WTC11 (cell line): ENCODE results near the gene ZNF445. TPM values are rescaled to one million over a fixed set of nuclear protein-coding genes. Genes with fewer than 3 reads are reported as not detected.
A peak's percentile ranks its signal among the peaks of the same experiment; 100 is the strongest.

Source experiments
- ATAC-seq: fragments of 200-7000 bp; cut with Tn5 transposase; 2 replicates; pipeline ENCODE4 v1.10.0; 2021; ENCODE audit warnings: mild to moderate bottlenecking, moderate library complexity
- CTCF ChIA-PET: fragments of 300-600 bp; sonication (Branson Sonifier 250); formaldehyde crosslinking; loops from one replicate; lab custom pipeline; 2021; ENCODE audit warnings: antibody characterized with exemption; lab: Charles Lee
- POLR2A ChIA-PET: fragments of 350-600 bp; sonication (Branson Sonifier 250); formaldehyde crosslinking; loops from one replicate; lab custom pipeline; 2021; ENCODE audit warnings: antibody characterized with exemption; lab: Charles Lee
- DNase-seq: peaks from one replicate; pipeline ENCODE4 v3.0.0; 2021; ENCODE audit warnings: low spot score
- H3K27ac Mint-ChIP-seq: 2 replicates; pipeline ENCODE4 v1.8.0; 2021; ENCODE audit warnings: mixed read lengths
- H3K27me3 Mint-ChIP-seq: 2 replicates; pipeline ENCODE4 v1.8.0; 2021; ENCODE audit warnings: low read depth, mild to moderate bottlenecking, moderate library complexity, mixed read lengths
- H3K36me3 Mint-ChIP-seq: 2 replicates; pipeline ENCODE4 v1.8.0; 2021; ENCODE audit warnings: mixed read lengths
- H3K4me1 Mint-ChIP-seq: 2 replicates; pipeline ENCODE4 v1.8.0; 2022; ENCODE audit warnings: mixed read lengths
- H3K4me3 Mint-ChIP-seq: 2 replicates; pipeline ENCODE4 v1.8.0; 2021; ENCODE audit warnings: mild to moderate bottlenecking, moderate library complexity, mixed read lengths
- H3K9me3 Mint-ChIP-seq: 2 replicates; pipeline ENCODE4 v1.8.0; 2021; ENCODE audit warnings: mixed read lengths
- AFF4 ChIP-seq: sonication (generic); formaldehyde crosslinking; IDR thresholded peaks from 2 replicates; pipeline ENCODE4 v1.8.1; 2023; ENCODE audit warnings: mild to moderate bottlenecking, missing genetic modification reagents, borderline replicate concordance
- AR ChIP-seq: fragments of 250-450 bp; sonication (Bioruptor Pico); IDR thresholded peaks from 2 replicates; pipeline ENCODE4 v1.9.0; 2021; ENCODE audit warnings: mild to moderate bottlenecking
- CREM ChIP-seq: sonication (generic); formaldehyde crosslinking; IDR thresholded peaks from 2 replicates; pipeline ENCODE4 v1.8.1; 2022; ENCODE audit warnings: mild to moderate bottlenecking, missing genetic modification reagents, moderate library complexity
- E2F4 ChIP-seq: sonication (generic); formaldehyde crosslinking; IDR thresholded peaks from 2 replicates; pipeline ENCODE4 v1.8.1; 2022; ENCODE audit warnings: low read depth, mild to moderate bottlenecking, moderate library complexity, missing genetic modification reagents, borderline replicate concordance
- FOXP1 ChIP-seq: sonication (generic); formaldehyde crosslinking; IDR thresholded peaks from 2 replicates; pipeline ENCODE4 v1.8.0; 2022; ENCODE audit warnings: missing genetic modification reagents, mild to moderate bottlenecking, moderate library complexity, borderline replicate concordance
- MYBL2 ChIP-seq: sonication (generic); formaldehyde crosslinking; IDR thresholded peaks from 2 replicates; pipeline ENCODE4 v1.8.1; 2023; ENCODE audit warnings: mild to moderate bottlenecking, moderate library complexity, missing genetic modification reagents
- NFATC4 ChIP-seq: fragments of 250-450 bp; sonication (Bioruptor Pico); IDR thresholded peaks from 2 replicates; pipeline ENCODE4 v1.9.0; 2021; ENCODE audit warnings: mild to moderate bottlenecking
- NFYB ChIP-seq: sonication (generic); formaldehyde crosslinking; conservative IDR thresholded peaks from 2 replicates; pipeline ENCODE4 v1.8.0; 2022; ENCODE audit warnings: low read depth, missing genetic modification reagents
- NR3C1 ChIP-seq: sonication (generic); formaldehyde crosslinking; conservative IDR thresholded peaks from 2 replicates; pipeline ENCODE4 v1.8.1; 2023; ENCODE audit warnings: low read depth, mild to moderate bottlenecking, missing genetic modification reagents
- TP53 ChIP-seq: sonication (generic); formaldehyde crosslinking; IDR thresholded peaks from 2 replicates; pipeline ENCODE4 v1.8.1; 2023; ENCODE audit warnings: mild to moderate bottlenecking, missing genetic modification reagents
- ZBTB21 ChIP-seq: sonication (generic); formaldehyde crosslinking; IDR thresholded peaks from 2 replicates; pipeline ENCODE4 v1.8.1; 2023; ENCODE audit warnings: mild to moderate bottlenecking, missing genetic modification reagents, borderline replicate concordance
- ZMAT4 ChIP-seq: fragments of 250-450 bp; sonication (Bioruptor Pico); IDR thresholded peaks from 2 replicates; pipeline ENCODE4 v1.9.0; 2021; ENCODE audit warnings: mild to moderate bottlenecking
- ZNF232 ChIP-seq: sonication (generic); formaldehyde crosslinking; IDR thresholded peaks from 2 replicates; pipeline ENCODE4 v1.8.0; 2022; ENCODE audit warnings: mild to moderate bottlenecking, missing genetic modification reagents
- ZNF396 ChIP-seq: fragments of 250-450 bp; sonication (Bioruptor Pico); IDR thresholded peaks from 2 replicates; pipeline ENCODE4 v1.8.0; 2021; ENCODE audit warnings: mild to moderate bottlenecking, moderate library complexity, borderline replicate concordance
- ZNF416 ChIP-seq: fragments of 250-450 bp; sonication (Bioruptor Pico); IDR thresholded peaks from 2 replicates; pipeline ENCODE4 v1.9.0; 2021; ENCODE audit warnings: mild to moderate bottlenecking, inconsistent platforms
- ZNF671 ChIP-seq: fragments of 250-450 bp; sonication (Bioruptor Pico); IDR thresholded peaks from 2 replicates; pipeline ENCODE4 v1.8.0; 2021; ENCODE audit warnings: mild to moderate bottlenecking
- total RNA-seq: library from RNA; stranded (reverse); gene quantifications from 3 replicates; pipeline ENCODE4 v1.2.3, GENCODE V29; 2021
- TF ChIP-seq, protein P1 (sequence below): fragments of 250-450 bp; sonication (Bioruptor Pico); conservative IDR thresholded peaks from 2 replicates; pipeline ENCODE4 v1.9.0; 2021; ENCODE audit warnings: mild to moderate bottlenecking
- TF ChIP-seq, protein P2 (sequence below): sonication (generic); formaldehyde crosslinking; conservative IDR thresholded peaks from 2 replicates; pipeline ENCODE4 v1.8.1; 2023; ENCODE audit warnings: mild to moderate bottlenecking, low read depth, missing genetic modification reagents, moderate library complexity

Gene ZNF445
- total RNA-seq, 1 experiment from 2014 or later = 20.3 TPM

GRCh38 chr3:44437800-44438199, 39.7 kb downstream of the ZNF445 start (continued):
- TF ChIP-seq ZBTB21 (CRISPR knock-in tag) (no peak), NFYB (CRISPR knock-in tag) (no peak)

DNA sequence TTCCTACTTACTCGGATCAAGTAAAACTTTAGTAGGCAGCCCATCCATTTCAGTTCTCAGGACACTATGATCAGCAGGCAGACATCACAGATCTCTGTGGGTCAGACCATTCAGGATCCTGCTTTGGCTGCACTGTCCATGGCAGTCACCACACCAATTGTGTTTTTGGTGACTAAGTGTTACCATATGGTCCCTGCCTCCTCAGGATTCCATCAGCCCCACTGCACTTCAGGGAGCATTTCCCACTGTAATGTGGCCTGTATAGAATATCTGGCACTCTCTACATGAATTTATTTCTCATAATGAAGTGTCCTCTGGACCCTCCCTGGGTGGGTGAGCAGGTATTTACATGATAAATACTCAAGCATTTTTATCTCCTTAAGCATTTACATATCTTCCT, 41.3 kb downstream of the ZNF445 start:
- Mint-ChIP-seq H3K27ac (peak overlapping the region; percentile 19), H3K27me3 (peaks cover 2% of the 10 kb centered on the region; the same call in 1 of the 2 replicates), H3K36me3 (peaks cover 3% of the 10 kb centered on the region; the same call in 1 of the 2 replicates), H3K9me3 (no peaks in the 10 kb centered on the region), H3K4me3 (no peak overlapping the region), H3K4me1 (peaks cover 10% of the 10 kb centered on the region)
- ChIA-PET POLR2A (no interaction called here), CTCF (no interaction called here)
- ATAC-seq (no peak; the same call in 1 of the 2 replicates), DNase-seq (no peak)
- no peak for TF ChIP-seq ZNF396 (CRISPR knock-in tag)

GRCh38 chr3:44434834-44435510, 42.5 kb downstream of the ZNF445 start:
- ATAC-seq = no peak
- H3K9me3 Mint-ChIP-seq = no peaks in the 10 kb centered on the region
- H3K36me3 Mint-ChIP-seq = no peaks in the 10 kb centered on the region

More at GRCh38 chr3:44434834-44435510, 42.5 kb downstream of the ZNF445 start:
- CTCF ChIA-PET = no interaction called here
- H3K27ac Mint-ChIP-seq = no peak overlapping the region
- no peak overlapping the region for H3K4me3 Mint-ChIP-seq
- H3K27me3 Mint-ChIP-seq = peaks cover 2% of the 10 kb centered on the region; the same call in 1 of the 2 replicates
- POLR2A ChIA-PET = no interaction called here
- TF ChIP-seq AFF4 = no peak
- no peak for TF ChIP-seq TP53 (CRISPR knock-in tag)
- TF ChIP-seq NFATC4 (CRISPR knock-in tag) = no peak
- TF ChIP-seq FOXP1 (CRISPR knock-in tag) = no peak
- TF ChIP-seq E2F4 (CRISPR knock-in tag) = no peak
- no peak for TF ChIP-seq ZNF671
- no peak for TF ChIP-seq ZNF232 (CRISPR knock-in tag)
- no peak for TF ChIP-seq CREM (CRISPR knock-in tag)
- no peak for TF ChIP-seq MYBL2 (CRISPR knock-in tag)
- TF ChIP-seq, protein P1, sequence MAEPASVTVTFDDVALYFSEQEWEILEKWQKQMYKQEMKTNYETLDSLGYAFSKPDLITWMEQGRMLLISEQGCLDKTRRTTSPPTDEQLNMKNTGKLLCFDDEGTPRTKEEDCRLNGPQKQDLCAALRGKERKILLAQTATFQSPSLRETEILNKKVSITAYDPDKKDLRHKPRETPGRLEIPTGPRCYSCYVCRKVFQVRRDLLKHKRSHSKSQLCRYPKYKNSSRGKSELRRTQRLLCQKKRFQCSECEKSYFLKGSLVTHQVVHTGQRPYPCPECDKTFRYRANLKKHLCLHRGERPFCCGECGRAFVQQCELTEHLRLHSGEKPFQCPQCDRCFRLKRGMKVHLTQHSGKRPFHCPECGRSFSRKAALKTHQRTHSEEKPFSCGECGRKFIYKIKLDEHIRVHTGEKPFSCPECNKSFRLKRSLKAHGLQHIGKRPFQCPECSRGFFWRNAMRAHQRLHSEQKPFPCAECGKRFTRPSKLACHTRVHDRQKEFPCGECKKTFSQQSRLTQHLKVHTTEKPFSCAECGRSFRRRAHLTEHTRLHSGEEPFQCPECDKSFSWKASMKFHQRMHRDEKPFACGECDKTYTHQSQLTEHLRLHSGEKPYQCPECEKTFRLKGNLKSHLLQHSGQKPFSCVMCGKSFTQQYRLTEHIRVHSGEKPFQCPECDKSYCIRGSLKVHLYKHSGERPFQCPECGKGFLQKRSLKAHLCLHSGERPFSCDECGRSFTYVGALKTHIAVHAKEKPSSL (CRISPR knock-in tag) = no peak
- TF ChIP-seq NR3C1 (CRISPR knock-in tag) = no peak
- TF ChIP-seq, protein P2, sequence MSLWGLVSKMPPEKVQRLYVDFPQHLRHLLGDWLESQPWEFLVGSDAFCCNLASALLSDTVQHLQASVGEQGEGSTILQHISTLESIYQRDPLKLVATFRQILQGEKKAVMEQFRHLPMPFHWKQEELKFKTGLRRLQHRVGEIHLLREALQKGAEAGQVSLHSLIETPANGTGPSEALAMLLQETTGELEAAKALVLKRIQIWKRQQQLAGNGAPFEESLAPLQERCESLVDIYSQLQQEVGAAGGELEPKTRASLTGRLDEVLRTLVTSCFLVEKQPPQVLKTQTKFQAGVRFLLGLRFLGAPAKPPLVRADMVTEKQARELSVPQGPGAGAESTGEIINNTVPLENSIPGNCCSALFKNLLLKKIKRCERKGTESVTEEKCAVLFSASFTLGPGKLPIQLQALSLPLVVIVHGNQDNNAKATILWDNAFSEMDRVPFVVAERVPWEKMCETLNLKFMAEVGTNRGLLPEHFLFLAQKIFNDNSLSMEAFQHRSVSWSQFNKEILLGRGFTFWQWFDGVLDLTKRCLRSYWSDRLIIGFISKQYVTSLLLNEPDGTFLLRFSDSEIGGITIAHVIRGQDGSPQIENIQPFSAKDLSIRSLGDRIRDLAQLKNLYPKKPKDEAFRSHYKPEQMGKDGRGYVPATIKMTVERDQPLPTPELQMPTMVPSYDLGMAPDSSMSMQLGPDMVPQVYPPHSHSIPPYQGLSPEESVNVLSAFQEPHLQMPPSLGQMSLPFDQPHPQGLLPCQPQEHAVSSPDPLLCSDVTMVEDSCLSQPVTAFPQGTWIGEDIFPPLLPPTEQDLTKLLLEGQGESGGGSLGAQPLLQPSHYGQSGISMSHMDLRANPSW (CRISPR knock-in tag) = no peak
- no peak for TF ChIP-seq ZNF416
- no peak for TF ChIP-seq AR (CRISPR knock-in tag)
- TF ChIP-seq ZMAT4 = no peak
- H3K4me1 Mint-ChIP-seq = peaks cover 10% of the 10 kb centered on the region
- DNase-seq = no peak
